Right renal cortex interstitium (tissue), 3 donors: ENCODE data around the gene FAM162A. TPM values are rescaled to one million over a fixed set of nuclear protein-coding genes. Genes with fewer than 3 reads are reported as not detected.

ENCODE experiments used
- polyA plus RNA-seq, 3 donors: library from polyadenylated mRNA; unstranded; fragments of 120-200 nt; gene quantifications; one replicate each; pipeline ENCODE4 v1.2.1, GENCODE V29; 2013; ENCODE audit not compliant: insufficient read length in 3 of 3

FAM162A gene
- polyA plus RNA-seq, 3 donors = 81.7 to 86.4 (median 85.7) TPM

Other genes with a start within 250 kb of the FAM162A start
- 10 to 100 TPM; 21.2 to 27.1 (median 24.8) TPM for gene CASR, start 200.5 kb upstream of the FAM162A start, polyA plus RNA-seq
- gene CSTA, start 58.9 kb upstream of the FAM162A start, polyA plus RNA-seq = 1 to 10 TPM in 1 of 3 donors, under 1 TPM in 2; 0.37 to 1.2 (median 0.93) TPM
- 10 to 100 TPM; 54.5 to 59.4 (median 58.0) TPM for gene MIX23, start 951 bp upstream of the FAM162A start, polyA plus RNA-seq
- gene WDR5B, start 31.9 kb downstream of the FAM162A start, polyA plus RNA-seq = 10 to 100 TPM; 10.8 to 12.2 (median 10.8) TPM
- gene KPNA1, start 130.8 kb downstream of the FAM162A start, polyA plus RNA-seq = 10 to 100 TPM; 47.2 to 51.6 (median 51.1) TPM
- 10 to 100 TPM; 16.9 to 18.3 (median 17.2) TPM for gene PARP9, start 180.1 kb downstream of the FAM162A start, polyA plus RNA-seq
- 10 to 100 TPM; 14.3 to 14.8 (median 14.6) TPM for gene DTX3L, start 180.2 kb downstream of the FAM162A start, polyA plus RNA-seq
- gene PARP15, start 193.5 kb downstream of the FAM162A start, polyA plus RNA-seq = under 1 TPM; 0.11 to 0.25 (median 0.14) TPM